Esophagus (tissue), 2 donors: ENCODE data around the gene PAEP. TPM values are rescaled to one million over a fixed set of nuclear protein-coding genes. Genes with fewer than 3 reads are reported as not detected.

Experiments used
- H3K27ac ChIP-seq, 2 donors: one replicate each; pipeline ENCODE4 v1.5.1; 2013; ENCODE audit warnings: low read depth in 2 of 2, mild to moderate bottlenecking in 2 of 2, inconsistent platforms in 1 of 2, low read length in 1 of 2, moderate library complexity in 1 of 2
- H3K27me3 ChIP-seq, 2 donors: one replicate each; pipeline ENCODE4 v1.6.1; 2013; ENCODE audit warnings: low read length in 2 of 2, control low read depth in 1 of 2, mild to moderate bottlenecking in 1 of 2; ENCODE audit not compliant: insufficient read depth in 2 of 2, control insufficient read depth in 1 of 2
- H3K36me3 ChIP-seq, 2 donors: one replicate each; pipeline ENCODE4 v1.6.1; 2013; ENCODE audit warnings: low read length in 1 of 2; ENCODE audit not compliant: control insufficient read depth in 2 of 2, insufficient read depth in 2 of 2
- H3K4me1 ChIP-seq, 2 donors: one replicate each; pipeline ENCODE4 v1.6.1; 2013; ENCODE audit warnings: low read length in 1 of 2; ENCODE audit not compliant: control insufficient read depth in 2 of 2, insufficient read depth in 2 of 2
- H3K4me3 ChIP-seq, 2 donors: one replicate each; pipeline ENCODE4 v1.5.1; 2013; ENCODE audit warnings: low read length in 2 of 2, mild to moderate bottlenecking in 2 of 2, low read depth in 1 of 2, moderate library complexity in 1 of 2
- H3K9me3 ChIP-seq, 2 donors: one replicate each; pipeline ENCODE4 v1.6.1; 2013; ENCODE audit warnings: mild to moderate bottlenecking in 2 of 2, low read depth in 1 of 2, low read length in 1 of 2, moderate library complexity in 1 of 2; ENCODE audit not compliant: control insufficient read depth in 2 of 2, insufficient read depth in 1 of 2
- WGBS, 2 donors: extraction: QIAGEN DNeasy Blood & Tissue Kit; methylation state at CpG; one replicate each; pipeline ENCODE4 v1.1.7; 2013; 5-methylcytosine and 5-hydroxymethylcytosine counted together
- polyA plus RNA-seq, 2 donors: library from polyadenylated mRNA; stranded (reverse); fragments of 200-250 nt; gene quantifications; one replicate each; pipeline ENCODE4 v1.2.3, GENCODE V29; 2013
- donor health status: healthy with polysubstance abuse.
- donor health status: Bipolar disorder and iron deficiency.

Gene PAEP
- polyA plus RNA-seq, 2 donors = not detected

DNA sequence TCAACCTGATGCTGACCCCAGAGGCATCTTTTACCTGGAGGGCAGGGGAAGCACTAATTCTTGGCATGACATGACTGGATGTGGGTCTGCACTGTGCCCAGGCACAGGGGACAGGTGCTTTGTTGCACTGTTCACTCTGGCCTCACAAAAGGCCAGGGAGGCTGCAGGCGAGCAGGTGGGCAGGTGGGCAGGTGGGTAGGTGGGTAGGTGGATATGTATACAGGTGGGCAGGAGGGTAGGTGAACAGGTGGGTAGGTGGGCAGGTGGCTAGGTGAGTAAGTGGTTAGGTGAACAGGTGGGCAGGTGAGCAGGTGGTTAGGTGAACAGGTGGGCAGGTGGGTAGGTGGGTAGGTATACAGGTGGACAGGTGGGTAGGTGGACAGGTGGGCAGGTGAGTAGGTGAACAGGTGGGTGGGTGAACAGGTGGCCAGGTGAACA is 1.5 kb downstream of the PAEP start:
- H3K9me3 ChIP-seq = peaks cover 0 to 2% of the 10 kb centered on the region in 2 donors
- no peak overlapping the region for H3K4me3 ChIP-seq
- peaks cover 0 to 2% of the 10 kb centered on the region in 2 donors for H3K4me1 ChIP-seq
- H3K27ac ChIP-seq = no peak overlapping the region
- WGBS, 2 donors = 64 to 67% methylated on average over 1 of the region's 1 CpG
- H3K36me3 ChIP-seq = no peaks in the 10 kb centered on the region
- H3K27me3 ChIP-seq = no peaks in the 10 kb centered on the region

- Histone ChIP-seq H3K4me3 (no peak overlapping the region), H3K27ac (no peak overlapping the region), H3K9me3 (peaks cover 0 to 2% of the 10 kb centered on the region in 2 donors), H3K4me1 (peaks cover 0 to 2% of the 10 kb centered on the region in 2 donors), H3K27me3 (no peaks in the 10 kb centered on the region), H3K36me3 (no peaks in the 10 kb centered on the region)
- WGBS, 2 donors = 67 to 68% methylated on average over 12 of the region's 12 CpGs
Observed at GRCh38 chr9:135563858-135564257, 2.3 kb downstream of the PAEP start.

GRCh38 chr9:135565141-135565628 is 3.6 kb downstream of the PAEP start:
- Histone ChIP-seq H3K4me1 (peaks cover 0 to 2% of the 10 kb centered on the region in 2 donors), H3K9me3 (peaks cover 0 to 2% of the 10 kb centered on the region in 2 donors), H3K27me3 (no peaks in the 10 kb centered on the region), H3K36me3 (no peaks in the 10 kb centered on the region), H3K4me3 (no peak overlapping the region), H3K27ac (no peak overlapping the region)
- WGBS, 2 donors = 71 to 72% methylated on average over 9 of the region's 9 CpGs

DNA sequence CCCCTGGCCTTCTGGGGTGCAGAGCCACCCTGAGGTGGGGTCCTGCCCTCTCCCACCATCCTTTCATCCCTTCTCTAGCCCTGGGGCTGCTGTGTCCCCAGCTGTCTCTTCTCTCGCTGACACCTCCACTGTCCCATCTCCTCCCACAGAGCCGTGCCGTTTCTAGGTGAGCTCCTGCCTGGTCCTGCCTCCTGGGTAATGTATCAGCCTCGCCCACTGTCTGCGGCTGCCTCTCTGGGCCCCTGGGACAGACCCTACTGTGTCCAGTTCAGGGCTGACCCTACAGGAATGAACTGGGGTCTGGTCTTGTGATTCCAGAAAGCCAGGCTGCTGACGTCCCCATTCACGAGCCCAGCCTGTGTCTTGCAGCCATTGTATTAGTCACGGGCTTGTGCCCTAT is 4.1 kb downstream of the PAEP start:
- 44 to 54% methylated on average over 8 of the region's 8 CpGs for WGBS, 2 donors
- peaks cover 0 to 2% of the 10 kb centered on the region in 2 donors for H3K4me1 ChIP-seq
- no peaks in the 10 kb centered on the region for H3K27me3 ChIP-seq
- H3K9me3 ChIP-seq = peaks cover 0 to 2% of the 10 kb centered on the region in 2 donors
- no peak overlapping the region for H3K4me3 ChIP-seq
- no peak overlapping the region for H3K27ac ChIP-seq
- H3K36me3 ChIP-seq = no peaks in the 10 kb centered on the region

GRCh38 chr9:135566552-135566951 is 5.0 kb downstream of the PAEP start:
- Histone ChIP-seq H3K36me3 (no peaks in the 10 kb centered on the region), H3K4me3 (no peak overlapping the region), H3K4me1 (peaks cover 0 to 2% of the 10 kb centered on the region in 2 donors), H3K27me3 (no peaks in the 10 kb centered on the region), H3K27ac (no peak overlapping the region), H3K9me3 (peaks cover 0 to 2% of the 10 kb centered on the region in 2 donors)
- 63 to 64% methylated on average over 10 of the region's 10 CpGs for WGBS, 2 donors

- Histone ChIP-seq H3K36me3 (no peaks in the 10 kb centered on the region), H3K9me3 (peaks cover 0 to 2% of the 10 kb centered on the region in 2 donors), H3K27ac (no peak overlapping the region), H3K4me1 (peaks cover 0 to 2% of the 10 kb centered on the region in 2 donors), H3K27me3 (no peaks in the 10 kb centered on the region), H3K4me3 (no peak overlapping the region)
- 57 to 63% methylated on average over 9 of the region's 9 CpGs for WGBS, 2 donors
Observed at GRCh38 chr9:135567311-135567710, 5.8 kb downstream of the PAEP start.

DNA sequence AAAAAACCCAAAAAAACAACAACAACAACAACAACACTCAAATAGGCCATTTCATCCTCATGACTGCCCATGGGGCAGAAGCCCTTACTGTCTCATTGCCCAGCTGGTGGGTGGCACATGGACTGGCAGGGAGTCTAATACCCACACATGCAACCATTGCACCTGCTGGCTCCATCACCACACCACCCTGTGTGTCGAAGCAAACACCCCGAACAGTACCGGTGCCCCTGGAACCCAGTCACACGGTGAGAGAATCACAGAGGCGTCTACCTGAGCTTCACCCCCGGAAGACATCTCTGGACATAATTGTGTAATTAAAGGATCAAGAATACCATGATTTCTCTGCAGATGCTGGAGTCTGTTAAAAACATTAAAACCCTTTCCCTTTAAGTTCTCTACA is 6.5 kb downstream of the PAEP start:
- Histone ChIP-seq H3K27ac (no peak overlapping the region), H3K4me1 (peaks cover 0 to 2% of the 10 kb centered on the region in 2 donors), H3K27me3 (no peaks in the 10 kb centered on the region), H3K9me3 (peaks cover 0 to 2% of the 10 kb centered on the region in 2 donors), H3K4me3 (no peak overlapping the region), H3K36me3 (no peaks in the 10 kb centered on the region)
- WGBS, 2 donors = 89 to 90% methylated on average over 6 of the region's 6 CpGs

DNA sequence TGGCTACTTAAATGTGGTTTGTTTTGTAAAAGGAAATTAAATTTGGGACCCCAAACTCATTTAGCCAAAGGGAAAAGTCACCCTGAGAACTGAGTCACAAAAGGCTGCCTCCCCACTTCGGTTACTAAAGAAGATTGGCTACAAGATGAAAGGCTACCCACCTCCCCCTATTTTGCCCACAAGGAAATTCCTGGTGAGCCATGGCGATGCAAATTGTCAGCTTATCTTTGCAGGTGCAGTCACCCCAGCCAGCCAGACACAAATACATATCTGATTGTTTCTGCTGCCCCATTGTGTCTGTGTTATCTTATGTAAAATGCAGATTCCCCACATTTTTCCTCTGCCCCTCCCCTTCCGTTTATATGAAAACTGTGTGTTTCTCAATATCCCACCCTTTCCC is 8.9 kb downstream of the PAEP start:
- Histone ChIP-seq H3K9me3 (peaks cover 0 to 7% of the 10 kb centered on the region in 2 donors), H3K27ac (no peak overlapping the region), H3K4me3 (no peak overlapping the region), H3K36me3 (no peaks in the 10 kb centered on the region), H3K27me3 (no peaks in the 10 kb centered on the region), H3K4me1 (peaks cover 0 to 2% of the 10 kb centered on the region in 2 donors)
- 35 to 37% methylated on average over 3 of the region's 3 CpGs for WGBS, 2 donors

GRCh38 chr9:135572233-135572632 is 10.7 kb downstream of the PAEP start:
- Histone ChIP-seq H3K9me3 (peaks cover 0 to 7% of the 10 kb centered on the region in 2 donors), H3K36me3 (no peaks in the 10 kb centered on the region), H3K4me3 (no peak overlapping the region), H3K4me1 (no peaks in the 10 kb centered on the region), H3K27me3 (no peaks in the 10 kb centered on the region), H3K27ac (no peak overlapping the region)
- 80 to 85% methylated on average over 2 of the region's 2 CpGs for WGBS, 2 donors

- no peak overlapping the region for H3K27ac ChIP-seq
- H3K27me3 ChIP-seq = no peaks in the 10 kb centered on the region
- peaks cover 0 to 5% of the 10 kb centered on the region in 2 donors for H3K9me3 ChIP-seq
- H3K4me1 ChIP-seq = no peaks in the 10 kb centered on the region
- no peaks in the 10 kb centered on the region for H3K36me3 ChIP-seq
- 88 to 90% methylated on average over 1 of the region's 1 CpG for WGBS, 2 donors
- H3K4me3 ChIP-seq = no peak overlapping the region
Observed at GRCh38 chr9:135573124-135573523, 11.6 kb downstream of the PAEP start.
